SK-N-SH treated with all-trans-retinoic acid at 6 μM for 48 hours (cell line): ENCODE measurements around the gene OR51E2.

Source experiments
- CREB5 ChIP-seq: fragments of 250-450 bp; sonication (Bioruptor Pico); IDR thresholded peaks from 2 replicates; pipeline ENCODE4 v1.5.1; 2020; ENCODE audit warnings: low read depth, mild to moderate bottlenecking, moderate library complexity
- ESRRG ChIP-seq: fragments of 250-450 bp; sonication (Bioruptor Pico); IDR thresholded peaks from 2 replicates; pipeline ENCODE4 v1.6.1; 2021; ENCODE audit warnings: mild to moderate bottlenecking
- GLIS3 ChIP-seq: fragments of 250-450 bp; sonication (Bioruptor Pico); IDR thresholded peaks from 2 replicates; pipeline ENCODE4 v1.5.0; 2020; ENCODE audit warnings: mild to moderate bottlenecking, moderate library complexity
- PPARA ChIP-seq: fragments of 250-450 bp; sonication (Bioruptor Pico); IDR thresholded peaks from 2 replicates; pipeline ENCODE4 v1.5.0; 2020; ENCODE audit warnings: mild to moderate bottlenecking, borderline replicate concordance
- SNAI2 ChIP-seq: fragments of 250-450 bp; sonication (Bioruptor Pico); IDR thresholded peaks from 2 replicates; pipeline ENCODE4 v1.5.0; 2020; ENCODE audit warnings: mild to moderate bottlenecking, moderate library complexity
- ZC3H10 ChIP-seq: fragments of 250-450 bp; sonication (Bioruptor Pico); IDR thresholded peaks from 2 replicates; pipeline ENCODE4 v1.5.1; 2021; ENCODE audit warnings: mild to moderate bottlenecking, moderate library complexity
- TF ChIP-seq, protein P1 (sequence below): fragments of 250-450 bp; sonication (Bioruptor Pico); IDR thresholded peaks from 2 replicates; pipeline ENCODE4 v1.8.0; 2020; ENCODE audit warnings: mild to moderate bottlenecking, moderate library complexity, borderline replicate concordance

- TF ChIP-seq ZC3H10 (CRISPR knock-in tag) (no peak), CREB5 (CRISPR knock-in tag) (no peak), PPARA (CRISPR knock-in tag) (no peak), GLIS3 (CRISPR knock-in tag) (no peak), ESRRG (CRISPR knock-in tag) (no peak), SNAI2 (CRISPR knock-in tag) (no peak)
- TF ChIP-seq, protein P1, sequence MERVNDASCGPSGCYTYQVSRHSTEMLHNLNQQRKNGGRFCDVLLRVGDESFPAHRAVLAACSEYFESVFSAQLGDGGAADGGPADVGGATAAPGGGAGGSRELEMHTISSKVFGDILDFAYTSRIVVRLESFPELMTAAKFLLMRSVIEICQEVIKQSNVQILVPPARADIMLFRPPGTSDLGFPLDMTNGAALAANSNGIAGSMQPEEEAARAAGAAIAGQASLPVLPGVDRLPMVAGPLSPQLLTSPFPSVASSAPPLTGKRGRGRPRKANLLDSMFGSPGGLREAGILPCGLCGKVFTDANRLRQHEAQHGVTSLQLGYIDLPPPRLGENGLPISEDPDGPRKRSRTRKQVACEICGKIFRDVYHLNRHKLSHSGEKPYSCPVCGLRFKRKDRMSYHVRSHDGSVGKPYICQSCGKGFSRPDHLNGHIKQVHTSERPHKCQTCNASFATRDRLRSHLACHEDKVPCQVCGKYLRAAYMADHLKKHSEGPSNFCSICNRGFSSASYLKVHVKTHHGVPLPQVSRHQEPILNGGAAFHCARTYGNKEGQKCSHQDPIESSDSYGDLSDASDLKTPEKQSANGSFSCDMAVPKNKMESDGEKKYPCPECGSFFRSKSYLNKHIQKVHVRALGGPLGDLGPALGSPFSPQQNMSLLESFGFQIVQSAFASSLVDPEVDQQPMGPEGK (CRISPR knock-in tag): no peak
These were observed 51.7 kb downstream of the OR51E2 start for GRCh38 chr11:4645974-4646373.
